K562 (cell line): Measurements from ENCODE around the gene ZNF500. TPM values are rescaled to one million over a fixed set of nuclear protein-coding genes. Genes with fewer than 3 reads are reported as not detected.

Source experiments
- ATAC-seq: fragments of 200-7000 bp; cut with Tn5 transposase; 3 replicates; pipeline ENCODE4 v1.9.1; 2020; ENCODE audit warnings: moderate library complexity
- BruUV-seq: library from RNA; stranded (reverse); fragments of 400-500 nt; replicated peaks from 2 replicates; lab custom pipeline; 2021; lab: Mats Ljungman, UMichigan
- CTCF ChIA-PET: fragments of 300-600 bp; formaldehyde crosslinking; extraction: SDS; loops from one replicate; lab custom pipeline; 2021; ENCODE audit warnings: low intra/inter-chr PET ratio; lab: Yijun Ruan, JAX
- POLR2A ChIA-PET: fragments of 300-600, 350-650 bp; sonication (Branson Sonifier 250); formaldehyde crosslinking; extraction: SDS; loops from one replicate; lab custom pipeline; 2021; ENCODE audit warnings: antibody characterized with exemption, inconsistent platforms; lab: Yijun Ruan, JAX
- DNase-seq, 4 experiments: peaks; one replicate each; pipeline versions ENCODE4 v3.0.0 to v3.0.0-alpha.2; 2011 to 2018; ENCODE audit warnings: low spot score in 3 of 4, mixed read lengths in 3 of 4; ENCODE audit errors: extremely low read depth in 1 of 4
- FAIRE-seq: peaks from 2 replicates; lab custom pipeline; 2011; peaks lifted over from hg19 to GRCh38; lab: Jason Lieb, UNC
- H2AFZ ChIP-seq: 2 replicates; pipeline ENCODE4 v1.6.0; 2011; ENCODE audit warnings: low read depth, low read length, control low read depth, inconsistent platforms
- H3K27ac ChIP-seq: fragments of 200-600 bp; 3 replicates; pipeline ENCODE4 v1.8.0; 2011; ENCODE audit warnings: low read depth, mild to moderate bottlenecking, control low read depth, inconsistent platforms, low read length, moderate library complexity, mixed read lengths; ENCODE audit errors: extremely low read depth
- H3K27me3 ChIP-seq, 2 experiments: fragments of 300-600 bp in 1 of 2; 2 replicates in 1 of 2; 3 replicates in 1 of 2; pipeline versions ENCODE4 v1.6.0 to v1.8.0; 2011; ENCODE audit warnings: inconsistent platforms in 2 of 2, low read length in 2 of 2, mild to moderate bottlenecking in 1 of 2, mixed read lengths in 1 of 2, moderate library complexity in 1 of 2; ENCODE audit not compliant: control insufficient read depth in 2 of 2, insufficient read depth in 2 of 2
- H3K36me3 ChIP-seq: fragments of 300-600 bp; 3 replicates; pipeline ENCODE4 v1.8.0; 2011; ENCODE audit warnings: mild to moderate bottlenecking, low read length, inconsistent platforms; ENCODE audit not compliant: control insufficient read depth, insufficient read depth
- H3K4me1 ChIP-seq, 2 experiments: fragments of 200-600 bp in 1 of 2; replicated peaks in 1 of 2; 2 replicates in 1 of 2; 3 replicates in 1 of 2; pipeline versions ENCODE4 v1.5.1 to v1.8.0; 2011; ENCODE audit warnings: inconsistent platforms in 2 of 2, low read length in 2 of 2, mild to moderate bottlenecking in 1 of 2, mixed read lengths in 1 of 2, moderate library complexity in 1 of 2; ENCODE audit not compliant: control insufficient read depth in 2 of 2, insufficient read depth in 2 of 2
- H3K4me2 ChIP-seq: 2 replicates; pipeline ENCODE4 v1.6.1; 2011; ENCODE audit warnings: low read length, control low read depth, inconsistent platforms, mixed read lengths; ENCODE audit not compliant: insufficient read depth
- H3K4me3 ChIP-seq: fragments of 200-600 bp; sonication (generic), shearing (Covaris generic); 2 replicates; pipeline ENCODE4 v1.5.1; 2016; ENCODE audit warnings: control low read depth, inconsistent platforms
- H3K79me2 ChIP-seq: fragments of 200-600 bp; 3 replicates; pipeline ENCODE4 v1.8.0; 2011; ENCODE audit warnings: low read length, inconsistent platforms; ENCODE audit not compliant: control insufficient read depth, insufficient read depth
- H3K9ac ChIP-seq, 2 experiments: 2 replicates each; pipeline versions ENCODE4 v1.6.0 to v1.6.1; 2011; ENCODE audit warnings: low read depth in 2 of 2, low read length in 2 of 2, control low read depth in 1 of 2, inconsistent platforms in 1 of 2, mild to moderate bottlenecking in 1 of 2, mixed read lengths in 1 of 2; ENCODE audit not compliant: insufficient read depth in 1 of 2
- H3K9me1 ChIP-seq: one replicate; pipeline ENCODE4 v1.6.0; 2011; ENCODE audit warnings: inconsistent platforms, mild to moderate bottlenecking, low read length, moderate library complexity; ENCODE audit not compliant: control insufficient read depth, insufficient read depth
- H3K9me3 ChIP-seq: replicated peaks from 2 replicates; pipeline ENCODE4 v1.5.1; 2011; ENCODE audit warnings: low read depth, low read length, inconsistent platforms; ENCODE audit not compliant: control insufficient read depth, insufficient read depth
- H4K20me1 ChIP-seq: replicated peaks from 2 replicates; pipeline ENCODE4 v1.6.1; 2011; ENCODE audit warnings: low read length, inconsistent platforms, mixed read lengths; ENCODE audit not compliant: control insufficient read depth, insufficient read depth
- CAMTA2 ChIP-seq: fragments of 250-450 bp; sonication (Bioruptor Pico); conservative IDR thresholded peaks from 2 replicates; pipeline ENCODE4 v1.5.1; 2022
- CREB5 ChIP-seq: fragments of 250-450 bp; sonication (Bioruptor Pico); IDR thresholded peaks from 2 replicates; pipeline ENCODE4 v1.5.0; 2020; ENCODE audit warnings: mild to moderate bottlenecking
- CTBP1 ChIP-seq: fragments of 450-650 bp; IDR thresholded peaks from 2 replicates; pipeline ENCODE4 v1.6.1; 2016; ENCODE audit warnings: borderline replicate concordance
- MAFK ChIP-seq: IDR thresholded peaks from 2 replicates; pipeline ENCODE4 v1.6.1; 2011; ENCODE audit warnings: low read length, improper control_type of control experiment
- MTA2 ChIP-seq: fragments of 450-650 bp; IDR thresholded peaks from 2 replicates; pipeline ENCODE4 v1.6.1; 2016; ENCODE audit warnings: low read depth
- NCOA1 ChIP-seq: fragments of 450-650 bp; IDR thresholded peaks from 2 replicates; pipeline ENCODE4 v1.6.1; 2016; ENCODE audit warnings: low read depth
- NCOA4 ChIP-seq: fragments of 450-650 bp; IDR thresholded peaks from 2 replicates; pipeline ENCODE4 v1.6.1; 2018; ENCODE audit warnings: mild to moderate bottlenecking; ENCODE audit not compliant: partially characterized antibody
- POLR2AphosphoS2 ChIP-seq: IDR thresholded peaks from 2 replicates; pipeline ENCODE4 v1.6.1; 2012; ENCODE audit warnings: low read length, improper control_type of control experiment
- RFX7 ChIP-seq: fragments of 250-450 bp; sonication (Bioruptor Pico); IDR thresholded peaks from 2 replicates; pipeline ENCODE4 v1.5.1; 2021; ENCODE audit warnings: mild to moderate bottlenecking
- SRSF7 ChIP-seq: fragments of 200-400 bp; formaldehyde crosslinking; optimal IDR thresholded peaks from 2 replicates; pipeline ENCODE3; 2017; ENCODE audit warnings: mild to moderate bottlenecking, low read depth, low read length
- TEAD1 ChIP-seq, 2 experiments: fragments of 450-650 bp in 1 of 2; sonication (generic) in 1 of 2; formaldehyde crosslinking; IDR thresholded peaks; 2 replicates each; pipeline versions ENCODE4 v1.4.0 to v1.8.0; 2020 to 2022; ENCODE audit warnings: mild to moderate bottlenecking in 2 of 2, missing genetic modification reagents in 1 of 2
- whole genome bisulfite sequencing: fragments of 100-300 bp; shearing (Covaris generic); methylation state at CpG from one replicate; pipeline ENCODE4 v1.1.6; 2016; ENCODE audit warnings: low coverage, mixed read lengths; ENCODE audit not compliant: insufficient coverage; ENCODE audit errors: missing lambda C conversion rate; 5-methylcytosine and 5-hydroxymethylcytosine counted together
- in situ Hi-C: fragments of 300-500 bp; cut with MboI; formaldehyde crosslinking; loops from 4 replicates; pipeline ENCODE4 v1.15.0; 2018; ENCODE audit warnings: inconsistent platforms, mixed read lengths
- intact Hi-C: fragments of 100-400 bp; cut with micrococcal nuclease; formaldehyde crosslinking; loops from 2 replicates; pipeline ENCODE4 v1.14.2; 2022
- polyA plus RNA-seq, 8 experiments: library from polyadenylated mRNA; depleted of rRNA in 4 of 8; stranded (reverse) in 5 of 8; unstranded in 3 of 8; fragments of >200 nt; fragmentation: Nextera tagmentation in 2 of 8; fragmentation: Illumina TruSeq in 1 of 8; extraction: Ambion mirVana in 2 of 8; extraction: Trizol in 1 of 8; gene quantifications; 2 replicates each; pipeline versions ENCODE4 v1.2.1 to v1.2.3, GENCODE V29; 2011 to 2014; ENCODE audit warnings: inconsistent platforms in 1 of 8, missing spikeins in 1 of 8
- total RNA-seq, 7 experiments: library from RNA; depleted of rRNA in 6 of 7; stranded (reverse); fragments of >200 nt in 6 of 7; fragmentation: Illumina TruSeq in 2 of 7; extraction: Trizol in 2 of 7; gene quantifications; 2 replicates each; pipeline versions ENCODE4 v1.2.1 to v1.2.3, GENCODE V29; 2011 to 2021; ENCODE audit warnings: low replicate concordance in 1 of 7

The ZNF500 gene
- total and polyA plus RNA-seq, 9 of the 15 experiments (the other 6 are each of a cell fraction or from before 2014, with no cell fraction given): 0.80 to 20.8 (median 5.3) TPM

GRCh38 chr16:4811773-4812172 is 44.8 kb upstream of the ZNF500 start:
- TF ChIP-seq TEAD1 (CRISPR knock-in tag; IDR thresholded peaks at IDR 0.05) (no peak), POLR2AphosphoS2 (0 out of 2 replicates have a peak, but pooled peaks have one; percentile 57)
- TF ChIP-seq, all 486 proteins: peak for 1
- H2AFZ ChIP-seq: no peak overlapping the region
- H4K20me1 ChIP-seq: no peaks in the 10 kb centered on the region; the same call in 1 of the 2 replicates
- POLR2A ChIA-PET: interaction anchor here (0.5 to 0.7 kb wide), 3 partner anchors 15 to 515 kb away, joined by 3 read pairs; no protein-coding TSS in a partner anchor
- H3K27ac ChIP-seq: no peak overlapping the region
- H3K4me3 ChIP-seq: no peak overlapping the region
- WGBS: 85% methylated on average over 5 of the region's 9 CpGs
- H3K9me3 ChIP-seq: no peaks in the 10 kb centered on the region
- H3K79me2 ChIP-seq: no peaks in the 10 kb centered on the region
- no peak overlapping the region for H3K4me2 ChIP-seq
- no peaks in the 10 kb centered on the region for H3K27me3 ChIP-seq
- H3K4me1 ChIP-seq: peaks cover 0 to 3% of the 10 kb centered on the region in 2 experiments; a peak in 2 of 5 replicates
- DNase-seq (no peak), FAIRE-seq (no peak), ATAC-seq (no peak)
- no peaks in the 10 kb centered on the region for H3K9me1 ChIP-seq
- CTCF ChIA-PET: no interaction called here
- intact Hi-C loops (no loop called here), in situ Hi-C loops (no loop called here)
- peak overlapping the region in 1 of 2 experiments; percentile 22; a peak in 1 of 4 replicates for H3K9ac ChIP-seq
- BruUV-seq: no TSS peak
- H3K36me3 ChIP-seq: peaks cover 83% of the 10 kb centered on the region

DNA sequence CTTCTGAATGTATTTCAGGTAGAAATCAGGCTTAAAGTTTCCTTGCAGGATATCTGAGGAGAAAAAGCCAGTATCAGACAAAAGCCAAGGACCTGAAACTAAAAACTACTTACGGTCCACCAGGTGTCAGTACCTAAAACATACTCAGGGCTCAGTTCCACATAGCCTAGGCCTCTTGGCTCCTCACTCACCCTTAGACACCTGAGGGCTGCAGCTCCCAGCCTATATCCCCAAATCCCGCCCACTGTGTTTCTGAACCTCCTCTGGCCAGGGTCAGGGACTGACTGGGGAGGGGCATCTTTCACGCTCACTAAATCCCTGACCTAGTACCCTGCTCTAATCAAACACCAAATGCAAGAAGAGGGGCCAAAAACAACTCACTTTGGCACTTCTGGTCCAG is 44.3 kb upstream of the ZNF500 start:
- FAIRE-seq (no peak), DNase-seq (no peak), ATAC-seq (peak; percentile 42)
- POLR2A ChIA-PET: no interaction called here
- no peak overlapping the region for H3K4me3 ChIP-seq
- H3K36me3 ChIP-seq: peaks cover 84% of the 10 kb centered on the region
- H3K79me2 ChIP-seq: no peaks in the 10 kb centered on the region
- intact Hi-C loops: no loop called here
- no peaks in the 10 kb centered on the region; the same call in 1 of the 2 replicates for H4K20me1 ChIP-seq
- no peak overlapping the region for H3K4me2 ChIP-seq
- no TSS peak for BruUV-seq
- in situ Hi-C loops: no loop called here
- H3K4me1 ChIP-seq: peaks cover 0 to 3% of the 10 kb centered on the region in 2 experiments; a peak in 2 of 5 replicates
- H3K27ac ChIP-seq: no peak overlapping the region
- WGBS: 88% methylated on average over 3 of the region's 3 CpGs
- TF ChIP-seq CREB5 (CRISPR knock-in tag): no peak
- no peak for TF ChIP-seq SRSF7
- TF ChIP-seq MTA2: no peak
- no peak for TF ChIP-seq CTBP1
- TF ChIP-seq RFX7 (CRISPR knock-in tag): no peak
- no peak for TF ChIP-seq MAFK
- no peak for TF ChIP-seq NCOA1
- TF ChIP-seq CAMTA2 (CRISPR knock-in tag): no peak
- TF ChIP-seq NCOA4: no peak
- TF ChIP-seq, all 486 proteins: peak for 0
- Histone ChIP-seq H3K9ac (peak overlapping the region in 1 of 2 experiments; percentile 7; a peak in 1 of 4 replicates), H2AFZ (no peak overlapping the region), H3K27me3 (no peaks in the 10 kb centered on the region), H3K9me1 (no peaks in the 10 kb centered on the region), H3K9me3 (no peaks in the 10 kb centered on the region)
- CTCF ChIA-PET: no interaction called here
